Neural cell (in vitro differentiated cells): ENCODE measurements around the gene PIP4K2A. TPM values are rescaled to one million over a fixed set of nuclear protein-coding genes. Genes with fewer than 3 reads are reported as not detected.

Experiments used
- H2AFZ ChIP-seq: fragments of 200-600, 300-800 bp; sonication (generic), shearing (Covaris generic); 2 replicates; pipeline ENCODE4 v1.6.0; 2014; ENCODE audit warnings: low read depth, mild to moderate bottlenecking, antibody characterized with exemption, low read length, moderate library complexity
- H3F3A ChIP-seq: fragments of 200-600 bp; shearing (Covaris generic); 2 replicates; pipeline ENCODE4 v1.6.1; 2016; ENCODE audit warnings: mild to moderate bottlenecking, moderate library complexity, mixed read lengths, antibody characterized with exemption, low read length; ENCODE audit not compliant: insufficient read depth, poor library complexity, severe bottlenecking
- H3K27ac ChIP-seq: fragments of 200-600, 300-800 bp; sonication (generic), shearing (Covaris generic); 2 replicates; pipeline ENCODE4 v1.5.1; 2014; ENCODE audit warnings: mild to moderate bottlenecking, low read length, moderate library complexity
- H3K27me3 ChIP-seq: fragments of 300-800, 200-600 bp; sonication (generic), shearing (Covaris generic); 2 replicates; pipeline ENCODE4 v1.6.0; 2014; ENCODE audit warnings: mild to moderate bottlenecking, low read depth, low read length, moderate library complexity; ENCODE audit not compliant: insufficient read depth
- H3K36me3 ChIP-seq: fragments of 300-800, 200-600 bp; sonication (generic), shearing (Covaris generic); 2 replicates; pipeline ENCODE4 v1.5.1; 2014; ENCODE audit warnings: mild to moderate bottlenecking, antibody characterized with exemption, low read length, moderate library complexity; ENCODE audit not compliant: insufficient read depth
- H3K4me2 ChIP-seq: fragments of 300-800, 200-600 bp; sonication (generic), shearing (Covaris generic); 2 replicates; pipeline ENCODE4 v1.6.0; 2014; ENCODE audit warnings: mild to moderate bottlenecking, low read length
- H3K4me3 ChIP-seq: fragments of 300-800, 200-600 bp; sonication (generic), shearing (Covaris generic); 2 replicates; pipeline ENCODE4 v1.5.1; 2014; ENCODE audit warnings: mild to moderate bottlenecking, low read length, moderate library complexity
- H3K79me2 ChIP-seq: fragments of 200-600 bp; shearing (Covaris generic); replicated peaks from 2 replicates; pipeline ENCODE4 v1.6.0; 2014; ENCODE audit warnings: mild to moderate bottlenecking, low read length, moderate library complexity; ENCODE audit not compliant: insufficient read depth
- H3K9ac ChIP-seq: fragments of 300-800, 200-600 bp; sonication (generic), shearing (Covaris generic); 2 replicates; pipeline ENCODE4 v1.6.1; 2016; ENCODE audit warnings: mild to moderate bottlenecking, low read length, mixed read lengths
- H3K9me2 ChIP-seq: fragments of 200-600 bp; shearing (Covaris generic); 2 replicates; pipeline ENCODE4 v1.6.1; 2016; ENCODE audit warnings: mild to moderate bottlenecking, low read length, mixed read lengths; ENCODE audit not compliant: insufficient read depth
- H3K9me3 ChIP-seq: fragments of 200-600, 300-800 bp; sonication (generic), shearing (Covaris generic); 2 replicates; pipeline ENCODE4 v1.6.1; 2016; ENCODE audit warnings: mild to moderate bottlenecking, mixed run types, low read length, moderate library complexity, mixed read lengths
- H4K20me1 ChIP-seq: fragments of 200-600 bp; shearing (Covaris generic); 2 replicates; pipeline ENCODE4 v1.6.1; 2016; ENCODE audit warnings: mild to moderate bottlenecking, mixed run types; ENCODE audit not compliant: insufficient read depth
- CTCF ChIP-seq: fragments of 450-650 bp; IDR thresholded peaks from 2 replicates; pipeline ENCODE4 v1.5.1; 2014; ENCODE audit warnings: antibody characterized with exemption, mild to moderate bottlenecking, moderate library complexity; ENCODE audit not compliant: poor library complexity, severe bottlenecking
- EP300 ChIP-seq: fragments of 450-650 bp; conservative IDR thresholded peaks from 2 replicates; pipeline ENCODE4 v1.6.1; 2014; ENCODE audit warnings: antibody characterized with exemption, mild to moderate bottlenecking, moderate library complexity; ENCODE audit not compliant: poor library complexity, severe bottlenecking
- EZH2 ChIP-seq: fragments of 200-600, 300-800 bp; shearing (Covaris generic), sonication (generic); IDR thresholded peaks from 2 replicates; pipeline ENCODE4 v1.6.1; 2014; ENCODE audit warnings: antibody characterized with exemption, low read length, borderline replicate concordance, mild to moderate bottlenecking; ENCODE audit not compliant: insufficient read depth, poor library complexity, severe bottlenecking
- MXI1 ChIP-seq: fragments of 450-650 bp; conservative IDR thresholded peaks from 2 replicates; pipeline ENCODE4 v1.6.1; 2014; ENCODE audit warnings: antibody characterized with exemption, mild to moderate bottlenecking; ENCODE audit not compliant: poor library complexity, severe bottlenecking
- POLR2AphosphoS5 ChIP-seq: IDR thresholded peaks from 2 replicates; pipeline ENCODE4 v1.6.1; 2012
- RAD21 ChIP-seq: fragments of 450-650 bp; conservative IDR thresholded peaks from 2 replicates; pipeline ENCODE4 v1.6.1; 2014; ENCODE audit warnings: antibody characterized with exemption, mild to moderate bottlenecking, moderate library complexity
- REST ChIP-seq: IDR thresholded peaks from 2 replicates; pipeline ENCODE4 v1.6.1; 2012; ENCODE audit warnings: borderline replicate concordance
- SMC3 ChIP-seq: fragments of 450-650 bp; conservative IDR thresholded peaks from 2 replicates; pipeline ENCODE4 v1.6.1; 2014; ENCODE audit warnings: antibody characterized with exemption, mild to moderate bottlenecking, moderate library complexity; ENCODE audit not compliant: poor library complexity
- TAF1 ChIP-seq: IDR thresholded peaks from 2 replicates; pipeline ENCODE4 v1.6.1; 2012; ENCODE audit warnings: low read depth
- polyA plus RNA-seq: library from polyadenylated mRNA; depleted of rRNA; stranded (reverse); fragments of >200 nt; gene quantifications from 2 replicates; pipeline ENCODE4 v1.2.3, GENCODE V29; 2014

The PIP4K2A gene
- polyA plus RNA-seq, 1 donor from 2014 or later = 12.6 TPM

GRCh38 chr10:22676435-22676834, 37.9 kb downstream of the PIP4K2A start:
- Histone ChIP-seq H3K27me3 (no peaks in the 10 kb centered on the region), H3K4me2 (no peak overlapping the region), H3K9me3 (no peaks in the 10 kb centered on the region), H3K36me3 (no peaks in the 10 kb centered on the region), H4K20me1 (no peaks in the 10 kb centered on the region), H3K9ac (no peak overlapping the region), H3K9me2 (no peaks in the 10 kb centered on the region), H3K79me2 (peaks cover 11% of the 10 kb centered on the region), H3K27ac (no peak overlapping the region), H3F3A (no peaks in the 10 kb centered on the region), H2AFZ (no peak overlapping the region), H3K4me3 (no peak overlapping the region)
- TF ChIP-seq EP300 (no peak), TAF1 (no peak), EZH2 (no peak), REST (no peak), SMC3 (no peak), CTCF (no peak), MXI1 (no peak), RAD21 (no peak), POLR2AphosphoS5 (no peak)

- no peaks in the 10 kb centered on the region for H4K20me1 ChIP-seq
- H3K9ac ChIP-seq = no peak overlapping the region
- no peaks in the 10 kb centered on the region for H3K9me2 ChIP-seq
- H3K4me3 ChIP-seq = no peak overlapping the region
- H3K36me3 ChIP-seq = no peaks in the 10 kb centered on the region
- H3K9me3 ChIP-seq = no peaks in the 10 kb centered on the region
- no peak overlapping the region for H3K27ac ChIP-seq
- H3K27me3 ChIP-seq = no peaks in the 10 kb centered on the region
- no peaks in the 10 kb centered on the region for H3F3A ChIP-seq
- no peak for TF ChIP-seq CTCF
- TF ChIP-seq MXI1 = no peak
- TF ChIP-seq RAD21 = no peak
- TF ChIP-seq EP300 = no peak
- TF ChIP-seq TAF1 = no peak
- peaks cover 16% of the 10 kb centered on the region for H3K79me2 ChIP-seq
- no peak overlapping the region for H3K4me2 ChIP-seq
- no peak overlapping the region for H2AFZ ChIP-seq
These were observed 39.8 kb downstream of the PIP4K2A start for GRCh38 chr10:22674573-22674930.
